ENCODE data around the gene DNAH14. TPM values are rescaled to one million over a fixed set of nuclear protein-coding genes. Genes with fewer than 3 reads are reported as not detected.

DNAH14 gene
- total and polyA plus RNA-seq, 2 of the 4 experiments (the other 2 are of a cell fraction) = 2.7 to 3.6 TPM

DNA sequence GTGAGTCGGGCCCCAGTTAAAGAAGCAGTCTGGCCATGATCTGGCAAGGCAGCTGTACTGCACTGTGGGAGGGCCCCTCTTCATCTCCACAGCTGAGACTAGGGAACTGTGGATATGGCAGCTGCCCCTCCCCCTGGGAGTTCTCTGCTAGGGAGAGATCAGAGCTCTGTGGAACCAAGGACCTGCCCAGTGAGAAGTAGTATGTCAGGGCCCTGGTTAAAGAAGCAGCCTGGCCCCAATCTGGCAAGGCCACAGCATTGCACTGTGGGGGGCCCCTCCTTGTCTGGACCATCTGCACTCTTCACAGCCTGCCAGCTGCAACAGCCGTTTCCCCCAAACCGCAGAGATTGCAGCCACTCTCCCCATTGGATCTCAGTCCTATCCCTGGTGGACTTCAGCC, 208.5 kb downstream of the DNAH14 start:
- no peaks in the 10 kb centered on the region for H3K4me1 ChIP-seq (ENCODE audit: control insufficient read depth, insufficient read depth, low read length)
- no peak overlapping the region for H2BK120ac ChIP-seq (ENCODE audit: low read depth, low read length)
- H4K8ac ChIP-seq (ENCODE audit: low read depth in 2 of 2, low read length in 2 of 2) = no peak overlapping the region
- no peaks in the 10 kb centered on the region; the same call in 1 of the 2 replicates for H3K9me3 ChIP-seq (ENCODE audit: control insufficient read depth, insufficient read depth, low read length)
- H3K56ac ChIP-seq (ENCODE audit: extremely low read depth, insufficient read depth, low read length) = no peak overlapping the region
- CTCF ChIA-PET = no interaction called here
- no TSS peak for BruUV-seq (replicated peaks)
- H2BK15ac ChIP-seq (ENCODE audit: low read depth, low read length) = no peak overlapping the region
- TF ChIP-seq MAZ (IDR thresholded peaks at IDR 0.05; ENCODE audit: borderline replicate concordance, low read depth, low read length) (no peak), BHLHE40 (IDR thresholded peaks at IDR 0.05; ENCODE audit: low read depth, low read length) (no peak)
- TF ChIP-seq, protein P1, sequence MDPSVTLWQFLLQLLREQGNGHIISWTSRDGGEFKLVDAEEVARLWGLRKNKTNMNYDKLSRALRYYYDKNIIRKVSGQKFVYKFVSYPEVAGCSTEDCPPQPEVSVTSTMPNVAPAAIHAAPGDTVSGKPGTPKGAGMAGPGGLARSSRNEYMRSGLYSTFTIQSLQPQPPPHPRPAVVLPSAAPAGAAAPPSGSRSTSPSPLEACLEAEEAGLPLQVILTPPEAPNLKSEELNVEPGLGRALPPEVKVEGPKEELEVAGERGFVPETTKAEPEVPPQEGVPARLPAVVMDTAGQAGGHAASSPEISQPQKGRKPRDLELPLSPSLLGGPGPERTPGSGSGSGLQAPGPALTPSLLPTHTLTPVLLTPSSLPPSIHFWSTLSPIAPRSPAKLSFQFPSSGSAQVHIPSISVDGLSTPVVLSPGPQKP (IDR thresholded peaks at IDR 0.05; ENCODE audit: borderline replicate concordance, low read depth, low read length) = no peak
- no peak overlapping the region for H4K5ac ChIP-seq (ENCODE audit: low read depth, low read length)
- H3K79me1 ChIP-seq (ENCODE audit: low read depth in 1 of 2, low read length in 2 of 2) = no peaks in the 10 kb centered on the region
- no peak for ATAC-seq (ENCODE audit: low read depth)
- peak overlapping the region; percentile 55 for H2AK9ac ChIP-seq (replicated peaks; ENCODE audit: low read depth, low read length, poor library complexity)
- H3K36me3 ChIP-seq (ENCODE audit: control insufficient read depth, insufficient read depth, low read length) = no peaks in the 10 kb centered on the region
- no peak overlapping the region for H3K4me3 ChIP-seq (ENCODE audit: insufficient read depth, low read depth, low read length)
- H3K9me1 ChIP-seq (ENCODE audit: insufficient read depth, low read length) = no peaks in the 10 kb centered on the region
- H3K18ac ChIP-seq (ENCODE audit: low read depth, low read length) = no peak overlapping the region
- no peak overlapping the region for H2AFZ ChIP-seq (replicated peaks; ENCODE audit: low read length, poor library complexity)
- H2AK5ac ChIP-seq (ENCODE audit: low read depth, low read length) = no peak overlapping the region
- H3K9ac ChIP-seq (ENCODE audit: low read depth, low read length) = no peak overlapping the region
- 0% methylated on average over 1 of the region's 3 CpGs; no CpG with 5 or more reads in 1 of the 2 experiments for WGBS, 2 experiments (ENCODE audit: extremely low coverage in 2 of 2, insufficient read length in 1 of 2)
- H4K20me1 ChIP-seq (ENCODE audit: insufficient read depth, low read length) = no peaks in the 10 kb centered on the region
- H3K14ac ChIP-seq (replicated peaks; ENCODE audit: low read depth, low read length) = no peak overlapping the region
- no peak overlapping the region for H3K27ac ChIP-seq (ENCODE audit: insufficient read depth, low read length)
- H2BK5ac ChIP-seq (ENCODE audit: low read depth, low read length, poor library complexity, severe bottlenecking) = no peak overlapping the region
- POLR2A ChIA-PET (ENCODE audit: unreplicated experiment) = no interaction called here
- dilution Hi-C loops (cut with HindIII; ENCODE audit: low sequenced_read_pairs, unreplicated experiment) (no loop called here), intact Hi-C loops (cut with micrococcal nuclease) (no loop called here), in situ Hi-C loops (cut with MboI; ENCODE audit: low sequenced_read_pairs) (no loop called here)
- H3K27me3 ChIP-seq (ENCODE audit: control insufficient read depth, insufficient read depth, low read length) = no peaks in the 10 kb centered on the region
- no peak overlapping the region for H3K4ac ChIP-seq (ENCODE audit: low read depth, low read length)
- no peak for DNase-seq
- no peak overlapping the region for H2BK20ac ChIP-seq (ENCODE audit: low read depth, low read length)
- no peak overlapping the region for H3K23ac ChIP-seq (ENCODE audit: low read depth, low read length)
- no peak overlapping the region for H3K4me2 ChIP-seq (ENCODE audit: low read depth, low read length)
- H4K91ac ChIP-seq (ENCODE audit: insufficient read depth, low read depth, low read length) = no peak overlapping the region

Measured in IMR-90 (cell line).